GM12878 (cell line): ENCODE results near the gene CST8. TPM values are rescaled to one million over a fixed set of nuclear protein-coding genes. Genes with fewer than 3 reads are reported as not detected.

Experiments
- ATAC-seq: fragments of 200-7000 bp; cut with Tn5 transposase; 3 replicates; pipeline ENCODE4 v1.9.1; 2020; ENCODE audit warnings: mild to moderate bottlenecking, moderate library complexity
- BruUV-seq: library from RNA; stranded (reverse); fragments of 400-500 nt; replicated peaks from 2 replicates; lab custom pipeline; 2021; lab: Mats Ljungman, UMichigan
- CTCF ChIA-PET: fragments of 300-600 bp; sonication (Branson Sonifier 250); formaldehyde crosslinking; extraction: SDS; loops from one replicate; lab custom pipeline; 2021; ENCODE audit warnings: inconsistent platforms; lab: Yijun Ruan, JAX
- POLR2A ChIA-PET: fragments of 350-600 bp; formaldehyde crosslinking; extraction: SDS; loops from one replicate; lab custom pipeline; 2021; ENCODE audit warnings: inconsistent platforms; lab: Charles Lee
- RAD21 ChIA-PET: fragments of 300-600 bp; sonication (Branson Sonifier 250); formaldehyde crosslinking; loops from one replicate; lab custom pipeline; 2023; ENCODE audit warnings: antibody characterized with exemption; ENCODE audit not compliant: unreplicated experiment; lab: Charles Lee
- SMC1A ChIA-PET: fragments of 300-600 bp; sonication (Branson Sonifier 250); formaldehyde crosslinking; loops from one replicate; lab custom pipeline; 2023; ENCODE audit not compliant: unreplicated experiment, uncharacterized antibody; lab: Charles Lee
- DNase-seq: peaks from one replicate; pipeline ENCODE4 v3.0.0-alpha.2; 2011; ENCODE audit warnings: low read depth, low spot score
- FAIRE-seq: peaks from 3 replicates; lab custom pipeline; 2011; peaks lifted over from hg19 to GRCh38; lab: Jason Lieb, UNC
- H2AFZ ChIP-seq: 2 replicates; pipeline ENCODE4 v1.6.0; 2011; ENCODE audit warnings: low read depth, low read length, control low read depth; ENCODE audit not compliant: control insufficient read depth
- H3K27ac ChIP-seq: 2 replicates; pipeline ENCODE4 v1.5.1; 2011; ENCODE audit warnings: control low read depth; ENCODE audit not compliant: control insufficient read depth, insufficient read depth
- H3K27me3 ChIP-seq, 2 experiments: replicated peaks in 1 of 2; 2 replicates each; pipeline versions ENCODE4 v1.6.0 to v1.6.1; 2011; ENCODE audit warnings: low read length in 1 of 2; ENCODE audit not compliant: control insufficient read depth in 2 of 2, insufficient read depth in 2 of 2
- H3K36me3 ChIP-seq, 2 experiments: 2 replicates each; pipeline ENCODE4 v1.5.1; 2011; ENCODE audit warnings: low read length in 1 of 2; ENCODE audit not compliant: control insufficient read depth in 2 of 2, insufficient read depth in 2 of 2
- H3K4me1 ChIP-seq: 2 replicates; pipeline ENCODE4 v1.6.1; 2011; ENCODE audit warnings: mild to moderate bottlenecking, low read length, moderate library complexity, mixed read lengths; ENCODE audit not compliant: control insufficient read depth, insufficient read depth
- H3K4me2 ChIP-seq: 2 replicates; pipeline ENCODE4 v1.6.0; 2011; ENCODE audit warnings: control low read depth; ENCODE audit not compliant: control insufficient read depth, insufficient read depth
- H3K4me3 ChIP-seq: fragments of 200-600 bp; sonication (generic); 2 replicates; pipeline ENCODE4 v1.5.1; 2016
- H3K79me2 ChIP-seq: 2 replicates; pipeline ENCODE4 v1.6.0; 2011; ENCODE audit warnings: low read length; ENCODE audit not compliant: control insufficient read depth, insufficient read depth
- H3K9ac ChIP-seq: 2 replicates; pipeline ENCODE4 v1.8.0; 2011; ENCODE audit warnings: low read length, control low read depth, mixed read lengths; ENCODE audit not compliant: control insufficient read depth, insufficient read depth
- H3K9me3 ChIP-seq: replicated peaks from 3 replicates; pipeline ENCODE4 v1.5.1; 2011; ENCODE audit warnings: mild to moderate bottlenecking, low read length; ENCODE audit not compliant: control insufficient read depth, insufficient read depth
- H4K20me1 ChIP-seq: 2 replicates; pipeline ENCODE4 v1.6.0; 2011; ENCODE audit not compliant: control insufficient read depth, insufficient read depth
- BACH1 ChIP-seq: fragments of 450-650 bp; IDR thresholded peaks from 2 replicates; pipeline ENCODE4 v1.6.1; 2017; ENCODE audit warnings: mild to moderate bottlenecking, borderline replicate concordance
- BRCA1 ChIP-seq: IDR thresholded peaks from 2 replicates; pipeline ENCODE4 v1.6.1; 2011; ENCODE audit warnings: low read depth, low read length, improper control_type of control experiment
- ETV6 ChIP-seq, 2 experiments: fragments of 450-650 bp in 1 of 2; IDR thresholded peaks in 1 of 2; conservative IDR thresholded peaks in 1 of 2; 2 replicates each; pipeline ENCODE4 v1.6.1; 2014; ENCODE audit warnings: antibody characterized with exemption in 1 of 2, borderline replicate concordance in 1 of 2, low read depth in 1 of 2, mild to moderate bottlenecking in 1 of 2, moderate library complexity in 1 of 2
- IRF3 ChIP-seq: fragments of 450-650 bp; IDR thresholded peaks from 2 replicates; pipeline ENCODE4 v1.6.1; 2014; ENCODE audit warnings: mild to moderate bottlenecking
- KLF5 ChIP-seq: fragments of 450-650 bp; IDR thresholded peaks from 2 replicates; pipeline ENCODE4 v1.6.1; 2014; ENCODE audit warnings: mild to moderate bottlenecking; ENCODE audit not compliant: partially characterized antibody
- MEF2A ChIP-seq: IDR thresholded peaks from 2 replicates; pipeline ENCODE4 v1.6.1; 2011; ENCODE audit warnings: low read depth, mild to moderate bottlenecking, low read length, moderate library complexity; ENCODE audit not compliant: insufficient read depth
- MTA2 ChIP-seq: fragments of 450-650 bp; IDR thresholded peaks from 2 replicates; pipeline ENCODE4 v1.6.1; 2016; ENCODE audit warnings: low read depth, mild to moderate bottlenecking, moderate library complexity
- MTA3 ChIP-seq: IDR thresholded peaks from 2 replicates; pipeline ENCODE4 v1.6.1; 2012; ENCODE audit warnings: low read length, inconsistent platforms, borderline replicate concordance
- NR2F1 ChIP-seq: fragments of 450-650 bp; conservative IDR thresholded peaks from 2 replicates; pipeline ENCODE4 v1.6.1; 2017; ENCODE audit warnings: mild to moderate bottlenecking
- RFX5 ChIP-seq: IDR thresholded peaks from 2 replicates; pipeline ENCODE4 v1.6.1; 2011; ENCODE audit warnings: low read depth, low read length, improper control_type of control experiment
- SREBF1 ChIP-seq: IDR thresholded peaks from 2 replicates; pipeline ENCODE4 v1.6.1; 2012; ENCODE audit warnings: mild to moderate bottlenecking, low read length
- SUZ12 ChIP-seq: fragments of 200-600 bp; sonication (generic); IDR thresholded peaks from one replicate; pipeline ENCODE4 v1.6.1; 2018; ENCODE audit warnings: antibody characterized with exemption, mild to moderate bottlenecking; ENCODE audit not compliant: unreplicated experiment
- TCF7 ChIP-seq: IDR thresholded peaks from 2 replicates; pipeline ENCODE4 v1.6.1; 2014; ENCODE audit warnings: antibody characterized with exemption, borderline replicate concordance
- ZBTB11 ChIP-seq: fragments of 450-650 bp; formaldehyde crosslinking; IDR thresholded peaks from 2 replicates; pipeline ENCODE4 v1.5.0; 2022; ENCODE audit warnings: mild to moderate bottlenecking, missing genetic modification characterization
- WGBS: methylation state at CpG from one replicate; pipeline ENCODE4 v1.1.6; 2016; ENCODE audit warnings: low lambda C conversion rate; ENCODE audit not compliant: insufficient replicate concordance, insufficient coverage; ENCODE audit errors: missing lambda C conversion rate; 5-methylcytosine and 5-hydroxymethylcytosine counted together
- in situ Hi-C: fragments of 300-500 bp; cut with MboI; formaldehyde crosslinking; loops from 9 replicates; pipeline ENCODE4 v1.14.3; 2018; ENCODE audit warnings: mixed read lengths
- intact Hi-C: fragments of 100-400 bp; cut with micrococcal nuclease; formaldehyde crosslinking; loops from one replicate; pipeline ENCODE4 v1.14.2; 2022; ENCODE audit not compliant: unreplicated experiment
- polyA plus RNA-seq, 11 experiments: library from polyadenylated mRNA; depleted of rRNA in 4 of 11; unstranded in 6 of 11; stranded (reverse) in 5 of 11; fragments of >200 nt; fragmentation: Nextera tagmentation in 4 of 11; fragmentation: Illumina TruSeq in 1 of 11; extraction: Ambion mirVana in 4 of 11; extraction: Trizol in 1 of 11; gene quantifications; 1 replicate in 1 of 11; 2 replicates in 10 of 11; pipeline versions ENCODE4 v1.2.1 to v1.2.3, GENCODE V29; 2011 to 2016; ENCODE audit warnings: inconsistent platforms in 2 of 11, missing spikeins in 2 of 11, low read depth in 1 of 11
- total RNA-seq, 4 experiments: library from RNA; depleted of rRNA in 3 of 4; stranded (reverse); fragments of >200 nt in 3 of 4; fragmentation: Illumina TruSeq in 1 of 4; extraction: Trizol in 1 of 4; gene quantifications; 2 replicates each; pipeline versions ENCODE4 v1.2.1 to v1.2.3, GENCODE V29; 2013 to 2021

CST8 gene
- total and polyA plus RNA-seq, 10 of the 15 experiments (the other 5 are each of a cell fraction or from before 2014, with no cell fraction given): not detected

GRCh38 chr20:23536328-23536974 is 45.5 kb downstream of the CST8 start:
- Histone ChIP-seq H3K27ac (no peak overlapping the region), H3K79me2 (no peaks in the 10 kb centered on the region), H3K27me3 (no peaks in the 10 kb centered on the region), H3K36me3 (no peaks in the 10 kb centered on the region), H2AFZ (no peak overlapping the region), H3K4me3 (no peak overlapping the region), H3K4me1 (peaks cover under 1% of the 10 kb centered on the region; the same call in 1 of the 2 replicates), H3K4me2 (no peak overlapping the region), H3K9me3 (no peaks in the 10 kb centered on the region), H3K9ac (no peak overlapping the region), H4K20me1 (no peaks in the 10 kb centered on the region)
- no peak for FAIRE-seq
- POLR2A ChIA-PET: no interaction called here
- CTCF ChIA-PET: no interaction called here
- TF ChIP-seq SREBF1 (no peak), MTA3 (no peak), RFX5 (no peak), BRCA1 (no peak), ZBTB11 (CRISPR knock-in tag) (no peak), SUZ12 (no peak), NR2F1 (no peak), KLF5 (no peak), TCF7 (no peak), MTA2 (no peak), BACH1 (no peak), IRF3 (no peak), MEF2A (no peak), ETV6 (conservative IDR thresholded peaks at IDR 0.05 in 1 of 2, IDR thresholded peaks at IDR 0.05 in 1 of 2; ENCODE audit: borderline replicate concordance in 1 of 2, low read depth in 1 of 2) (no peak)
- BruUV-seq: no TSS peak
- DNase-seq: no peak
- no peak for ATAC-seq
- RAD21 ChIA-PET: no interaction called here
- WGBS: 0% methylated on average over 2 of the region's 2 CpGs
- intact Hi-C loops: no loop called here
- in situ Hi-C loops: no loop called here
- SMC1A ChIA-PET: no interaction called here
